Measurements from ENCODE around the gene MIEN1.

MIEN1 gene, protein sequence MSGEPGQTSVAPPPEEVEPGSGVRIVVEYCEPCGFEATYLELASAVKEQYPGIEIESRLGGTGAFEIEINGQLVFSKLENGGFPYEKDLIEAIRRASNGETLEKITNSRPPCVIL

DNA sequence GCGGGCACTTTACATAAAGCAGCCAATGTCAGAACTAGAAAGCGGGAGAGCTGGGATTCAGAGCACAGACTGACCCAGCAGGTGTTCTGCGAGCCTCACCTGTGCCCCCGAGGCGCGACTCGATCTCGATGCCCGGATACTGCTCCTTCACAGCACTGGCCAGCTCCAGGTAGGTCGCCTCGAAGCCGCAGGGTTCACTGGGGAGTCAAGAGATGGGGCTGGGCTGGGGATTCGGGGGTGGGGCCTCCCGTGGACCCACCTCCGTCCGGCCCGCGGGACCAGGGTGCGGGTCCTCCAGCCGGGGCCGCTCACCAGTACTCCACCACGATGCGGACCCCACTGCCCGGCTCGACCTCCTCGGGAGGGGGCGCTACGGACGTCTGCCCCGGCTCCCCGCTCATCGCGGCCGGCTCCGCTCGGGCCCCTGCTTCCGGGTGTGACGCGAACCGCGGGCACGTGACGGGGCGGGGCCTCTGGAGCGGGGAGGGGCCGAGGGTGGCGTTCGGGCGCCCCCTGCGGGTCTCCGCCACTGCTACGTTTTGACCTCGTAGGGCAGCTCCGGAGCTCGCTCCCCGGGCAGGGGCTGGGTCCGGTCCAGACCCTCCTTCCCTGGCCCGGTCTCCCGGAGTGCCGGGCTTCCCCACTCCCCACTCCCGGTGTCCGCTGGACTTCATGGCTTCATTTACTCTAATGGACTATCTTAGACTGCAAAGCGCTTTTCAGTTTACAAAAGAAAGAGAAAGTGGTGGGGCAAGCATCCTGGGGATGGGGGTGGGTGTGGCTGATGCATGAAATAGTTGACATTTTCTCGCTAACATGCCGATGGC, at the start of gene MIEN1:
Gene MIEN1, minus strand, starts transcription at position 438 of the 827 bp plus-strand sequence. Its CDS starts 37 bp downstream, at position 401.
- DNase-seq = peak; percentile 96

DNA sequence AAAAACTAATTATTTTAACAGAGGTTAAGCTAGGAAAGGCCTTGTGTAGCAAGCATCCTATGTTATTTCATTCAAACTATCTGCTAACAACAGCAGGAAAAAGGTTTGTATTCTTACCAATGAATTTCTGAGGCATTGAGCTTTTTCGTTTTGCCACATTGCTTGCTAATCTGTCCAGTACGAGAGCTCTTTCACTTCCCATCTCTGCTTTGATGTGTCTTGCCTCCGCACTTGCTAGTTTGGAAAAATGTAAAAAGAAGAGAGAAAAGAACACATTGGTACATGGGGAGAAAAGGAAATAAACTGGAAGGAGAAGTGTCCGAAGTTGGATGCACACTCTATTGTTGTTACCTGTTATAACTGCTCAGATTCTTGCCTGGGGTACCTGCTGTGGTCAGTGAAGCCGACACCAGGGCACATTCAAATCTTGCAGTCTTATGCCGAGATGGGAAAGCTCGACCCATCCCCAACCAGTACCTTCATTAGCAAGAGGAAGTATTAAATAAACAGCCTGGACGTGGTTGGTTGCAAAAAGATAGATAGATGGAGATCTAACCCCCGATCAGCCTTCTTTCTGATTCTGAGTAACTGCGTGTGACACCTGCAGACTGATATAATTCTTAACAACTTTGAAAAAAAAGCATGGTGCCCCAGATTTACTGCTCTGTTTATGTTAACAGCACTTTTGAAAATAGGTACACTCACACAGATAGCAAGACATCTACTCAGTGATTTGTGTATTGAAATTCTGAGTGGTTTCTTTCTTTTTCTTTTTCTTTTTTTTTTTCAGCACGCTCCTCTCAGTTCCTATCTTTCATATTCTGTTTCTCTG, 47.4 kb upstream of the MIEN1 start:
- DNase-seq = no peak

DNA sequence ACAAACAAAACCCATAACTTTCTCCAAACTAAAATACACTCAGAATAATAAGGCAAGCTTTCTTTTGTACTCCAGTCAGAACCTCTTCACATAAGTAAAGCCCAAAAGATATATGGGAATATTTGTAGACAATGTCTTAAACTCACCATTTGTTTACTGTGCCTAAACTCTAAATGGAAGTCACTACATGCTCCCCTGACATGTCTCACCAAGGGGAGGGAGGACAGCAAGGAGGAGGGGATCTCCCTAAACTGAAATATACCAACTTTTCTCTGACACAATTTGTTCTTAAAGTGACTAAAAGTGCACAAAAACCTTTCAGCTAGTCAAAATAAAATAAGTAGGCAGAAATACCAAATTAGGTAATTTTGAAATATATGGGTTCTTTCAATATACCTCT, 45.9 kb upstream of the MIEN1 start:
- no peak for DNase-seq

DNA sequence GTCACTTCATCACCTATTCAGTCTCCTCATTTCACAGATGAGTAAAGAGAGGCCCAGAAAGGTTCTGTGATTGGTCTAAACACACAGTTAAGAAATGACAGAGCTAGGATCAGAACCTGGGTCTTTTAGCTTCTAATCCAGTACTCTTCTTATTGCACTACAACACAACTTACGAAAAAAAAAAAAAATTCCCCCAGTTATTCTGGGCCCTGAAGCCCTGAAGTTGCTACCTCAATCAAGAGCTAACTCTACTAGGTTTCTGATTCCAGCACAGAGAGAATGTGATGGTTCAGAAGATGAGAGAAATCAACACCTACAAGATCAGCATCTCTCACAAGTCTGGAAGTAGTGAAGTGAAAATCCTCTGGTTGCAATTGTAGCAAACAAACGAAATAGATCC, 44.7 kb upstream of the MIEN1 start:
- DNase-seq = no peak

DNA sequence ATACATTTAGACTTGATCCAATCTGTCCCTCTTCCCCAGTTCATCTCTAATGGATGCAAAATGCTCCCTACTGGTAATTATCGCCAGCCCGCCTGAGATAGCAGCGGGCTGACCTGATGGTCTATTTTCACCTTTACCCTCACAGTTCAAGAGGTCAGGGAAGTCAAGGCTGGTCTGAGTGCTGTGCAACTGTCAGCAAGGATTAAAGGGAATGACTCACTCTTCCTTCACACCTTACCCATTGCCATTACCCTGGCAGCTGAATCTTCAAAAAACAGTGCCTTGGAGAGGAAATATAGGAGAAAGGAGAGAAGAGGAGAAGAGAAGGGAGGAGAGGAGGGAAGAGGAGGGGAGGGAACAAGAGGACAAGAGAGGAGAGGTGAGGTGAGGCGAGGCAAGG, 43.7 kb upstream of the MIEN1 start:
- peak; percentile 81 for DNase-seq

DNA sequence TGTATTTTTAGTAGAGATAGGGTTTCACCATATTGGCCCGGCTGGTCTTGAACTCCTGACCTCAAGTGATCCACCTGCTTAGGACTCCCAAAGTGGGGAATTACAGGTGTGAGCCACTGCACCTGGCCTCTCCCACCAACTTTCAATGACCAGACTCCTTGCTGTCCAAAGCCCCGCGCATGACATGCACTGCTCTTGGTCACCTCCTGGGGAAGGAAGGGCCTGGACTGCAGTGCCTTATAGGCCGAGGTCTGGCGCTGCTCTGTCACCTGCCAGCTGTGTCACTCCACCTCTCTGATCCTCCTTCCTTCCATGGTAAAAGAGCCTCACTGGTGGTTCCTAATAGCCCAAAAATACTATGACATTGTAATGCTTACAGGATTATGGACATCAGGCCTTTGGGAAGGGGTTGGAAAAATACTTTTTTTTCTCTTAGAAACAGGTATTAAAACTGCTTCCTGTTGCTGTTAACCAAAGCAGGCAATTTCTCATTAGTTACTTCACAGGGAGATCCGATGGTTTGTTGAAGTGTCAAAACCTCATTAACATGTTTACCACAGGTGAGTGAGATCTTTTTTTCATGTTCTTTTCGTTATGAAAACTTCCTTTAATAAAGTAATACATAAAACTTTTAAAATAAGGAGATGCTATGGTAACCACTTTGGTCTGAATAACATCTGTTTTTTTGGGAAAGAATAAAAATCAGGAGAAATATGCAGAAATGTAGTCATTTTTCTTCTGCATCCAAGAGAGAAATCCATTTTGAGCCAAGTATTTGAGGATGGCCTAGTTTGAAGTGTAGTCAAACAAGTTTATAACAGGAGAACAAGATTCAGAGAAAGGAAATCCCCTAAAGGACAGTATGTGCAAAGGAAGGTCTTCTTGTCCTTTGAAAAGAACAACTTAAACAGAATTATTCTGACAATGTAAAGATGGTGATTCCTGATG, 42.9 kb upstream of the MIEN1 start:
- DNase-seq = no peak

DNA sequence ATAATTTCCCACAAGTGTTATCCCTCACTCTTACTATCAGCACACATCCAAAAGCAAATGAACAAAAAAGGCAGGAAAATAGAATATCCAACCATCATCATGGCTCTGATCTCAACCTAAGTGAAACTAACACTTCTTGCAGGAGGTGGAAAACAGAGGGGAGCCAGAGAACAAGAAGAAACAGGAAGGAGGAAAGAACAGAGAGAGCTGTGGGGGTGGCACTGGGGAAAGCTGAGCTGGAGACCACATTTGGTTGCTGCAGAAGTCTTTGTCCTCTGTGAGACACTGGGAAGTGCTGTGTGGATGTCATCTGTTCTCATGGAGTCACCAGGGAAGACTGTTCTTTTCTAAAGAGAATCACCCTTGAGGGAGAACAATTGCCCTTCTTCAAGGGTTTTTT, 42.1 kb upstream of the MIEN1 start:
- no peak for DNase-seq

DNA sequence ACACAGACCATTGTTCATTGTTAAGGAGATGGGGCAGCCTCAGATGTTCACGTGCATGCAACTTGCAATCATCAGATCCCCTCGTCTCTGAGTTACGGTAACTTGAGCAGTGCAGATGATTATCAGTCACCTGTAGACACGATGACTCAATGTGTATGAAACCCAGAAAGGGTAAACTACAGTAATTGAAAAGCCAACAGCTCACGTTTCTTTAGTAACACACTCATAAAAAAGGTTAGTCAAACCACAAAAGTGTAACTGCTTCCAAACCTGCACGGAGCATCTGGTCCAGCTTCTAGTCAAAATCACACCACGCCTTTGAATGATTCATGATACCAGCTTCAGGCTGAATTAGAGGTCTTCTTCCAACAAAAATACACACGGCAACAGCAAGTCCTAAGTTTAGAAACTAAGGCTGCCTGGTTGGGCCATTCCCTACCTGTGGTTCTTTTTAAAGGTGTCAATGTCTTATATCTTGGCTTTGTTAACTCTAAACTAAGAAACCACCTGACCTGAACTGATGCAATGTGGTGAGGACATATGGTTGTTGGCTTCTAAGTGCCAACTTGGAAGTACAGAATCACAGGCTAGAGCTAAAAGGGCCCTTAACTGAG, 39.7 kb upstream of the MIEN1 start:
- DNase-seq = peak; percentile 81

DNA sequence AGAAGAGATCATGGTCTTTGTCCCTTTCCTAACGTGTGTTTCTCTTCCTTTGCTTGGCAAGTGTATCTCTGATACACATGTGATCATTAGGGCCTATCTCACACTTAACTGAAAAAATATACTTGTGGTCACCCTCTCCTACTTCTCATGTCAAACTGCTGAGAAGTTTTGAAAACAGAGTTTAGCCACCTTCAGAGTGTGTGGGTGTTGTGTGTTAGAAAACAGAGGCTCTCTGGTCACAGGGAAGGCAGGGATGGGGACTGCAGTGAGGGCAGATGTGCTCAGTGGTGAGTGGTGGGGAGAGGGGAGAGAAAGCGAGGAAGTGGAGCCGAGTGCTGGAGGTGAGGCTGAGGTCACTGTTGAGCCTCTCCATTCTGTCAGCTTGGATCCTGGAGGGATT, 36.8 kb upstream of the MIEN1 start:
- peak; percentile 33 for DNase-seq

DNA sequence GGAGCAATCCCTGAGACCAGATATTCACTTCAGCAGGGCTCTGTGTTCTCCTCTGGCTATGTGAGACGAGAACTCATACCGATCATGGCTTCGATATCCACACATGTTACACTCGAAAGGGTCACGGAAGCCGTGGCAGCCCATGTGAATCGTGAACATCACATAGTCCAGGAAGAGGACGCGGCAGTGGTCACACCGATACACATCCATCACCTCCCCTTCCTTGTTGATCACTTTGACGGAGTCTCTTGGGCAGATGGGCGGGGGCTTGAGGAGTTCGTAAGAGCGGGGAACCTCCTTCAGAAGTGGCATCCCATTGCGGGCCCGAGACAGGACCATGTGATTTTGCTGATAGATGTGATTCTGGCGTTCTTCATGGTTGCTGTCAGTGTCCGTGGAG, 35.4 kb upstream of the MIEN1 start:
- DNase-seq = peak; percentile 48

DNA sequence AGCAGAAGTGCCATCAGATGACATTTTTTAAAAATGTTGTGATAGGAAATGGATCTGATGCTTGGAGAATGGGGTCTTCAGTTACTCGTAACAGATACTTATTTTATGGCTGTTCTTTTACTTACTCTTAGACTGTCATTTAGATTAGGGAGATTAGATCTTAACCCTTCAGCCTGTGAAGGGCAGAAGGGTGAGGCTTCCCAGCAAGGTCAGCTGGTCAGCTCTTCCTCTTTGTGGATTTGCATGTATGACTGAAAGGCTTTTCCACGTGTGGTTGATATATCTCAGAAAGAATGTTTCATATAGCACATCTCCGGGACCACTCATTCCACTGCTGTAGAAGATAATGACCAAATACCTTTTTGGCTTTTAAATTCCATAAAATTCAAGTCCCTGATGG, 34.8 kb upstream of the MIEN1 start:
- peak; percentile 12 for DNase-seq

DNA sequence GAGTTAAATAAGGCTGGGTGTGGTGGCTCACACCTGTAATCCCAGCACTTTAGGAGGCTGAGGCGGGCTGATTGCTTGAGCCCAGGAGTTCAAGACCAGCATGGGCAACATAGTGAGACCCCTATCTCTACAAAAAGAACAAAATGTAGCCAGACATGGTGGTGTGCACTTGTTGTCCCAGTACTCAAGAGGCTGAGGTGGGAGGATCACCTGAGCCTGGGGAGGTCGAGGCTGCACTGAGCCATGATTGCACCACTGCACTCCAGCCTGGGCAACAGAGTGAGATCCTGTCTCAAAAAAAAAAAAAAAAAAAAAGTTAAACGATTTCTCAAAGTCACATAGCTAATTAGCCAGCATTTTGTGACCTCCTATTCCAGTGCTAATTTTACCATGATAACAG, 33.8 kb upstream of the MIEN1 start:
- peak; percentile 23 for DNase-seq

DNA sequence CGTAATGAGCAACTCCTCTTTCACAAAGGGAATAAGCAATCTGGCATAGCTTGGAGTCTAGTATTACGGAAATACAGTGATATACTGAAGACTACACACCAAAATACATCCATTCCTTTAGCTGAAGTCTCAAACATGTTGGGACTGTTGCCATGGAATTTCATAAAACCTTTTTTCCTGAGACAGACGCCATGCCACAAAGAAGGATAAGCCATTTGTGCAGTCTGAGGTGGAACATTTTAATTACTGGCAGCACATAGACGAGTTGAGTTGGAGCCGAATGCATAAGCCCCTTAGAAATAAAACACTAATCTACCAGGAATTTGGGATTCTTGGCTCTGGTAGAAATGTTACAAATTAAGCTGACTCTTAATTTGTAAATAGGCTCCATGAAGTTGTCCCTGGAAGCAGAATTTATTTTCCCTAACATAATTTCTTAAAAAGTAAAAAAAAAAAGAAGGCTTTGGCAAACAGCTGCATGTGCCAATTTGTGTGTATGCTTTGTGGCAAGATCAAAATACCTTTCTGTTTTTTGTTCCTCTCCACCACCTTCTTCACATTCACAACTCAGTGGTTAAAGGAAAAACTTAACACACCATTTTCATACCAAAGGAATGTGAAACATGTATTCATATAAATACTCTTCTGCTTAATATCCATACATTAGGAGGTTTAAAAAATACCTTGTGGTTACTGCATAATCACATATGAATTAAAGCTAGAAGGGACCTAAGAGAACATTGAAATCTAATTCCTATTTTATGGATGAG, 32.9 kb upstream of the MIEN1 start:
- DNase-seq = peak; percentile 6

DNA sequence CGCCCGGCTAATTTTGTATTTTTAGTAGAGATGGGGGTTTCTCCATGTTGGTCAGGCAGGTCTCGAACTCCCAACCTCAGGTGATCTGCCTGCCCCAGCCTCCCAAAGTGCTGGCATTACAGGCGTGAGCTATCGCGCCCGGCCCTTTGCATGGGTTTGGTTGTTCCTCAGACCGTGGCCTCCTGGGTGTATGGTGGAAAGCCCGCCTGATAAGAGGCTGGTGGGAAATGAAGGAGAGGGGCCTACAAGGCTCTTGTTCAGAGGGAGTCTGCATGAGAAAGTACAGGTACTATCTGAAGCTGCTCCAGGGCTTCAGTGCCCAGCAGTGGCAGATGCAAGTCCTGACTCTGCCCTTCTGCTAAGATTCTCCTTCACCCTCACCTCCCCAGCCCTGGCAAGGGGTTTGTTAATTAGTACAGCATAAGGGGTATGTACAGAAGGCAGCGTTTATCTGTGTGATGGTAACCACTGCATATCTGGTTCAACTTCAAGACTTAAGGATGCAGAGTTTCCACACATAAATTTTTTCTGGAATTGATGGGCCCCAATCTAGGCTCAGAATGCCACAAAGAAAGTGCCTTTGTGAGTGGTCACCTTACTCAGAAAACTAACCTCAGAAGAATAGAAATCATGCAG, 31.6 kb upstream of the MIEN1 start:
- peak; percentile 49 for DNase-seq

DNA sequence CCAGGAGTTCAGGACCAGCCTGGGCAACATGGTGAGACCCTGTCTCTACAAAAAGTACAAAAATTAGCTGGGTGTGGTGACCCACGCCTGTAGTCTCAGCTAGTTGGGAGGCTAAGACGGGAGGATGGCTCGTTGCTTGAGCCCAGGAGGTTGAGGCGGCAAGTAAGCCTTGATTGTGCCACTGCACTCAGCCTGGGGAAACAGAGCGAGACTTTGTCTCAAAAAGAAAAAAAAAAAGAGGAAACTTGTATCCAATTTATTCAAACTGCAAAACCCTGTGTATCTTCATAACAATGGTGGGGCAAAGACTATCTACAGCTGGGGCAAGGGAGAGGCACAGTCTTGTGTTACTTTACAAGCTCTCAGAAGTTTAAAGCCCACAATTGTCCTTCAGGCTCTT, 28.9 kb upstream of the MIEN1 start:
- DNase-seq = peak; percentile 27

DNA sequence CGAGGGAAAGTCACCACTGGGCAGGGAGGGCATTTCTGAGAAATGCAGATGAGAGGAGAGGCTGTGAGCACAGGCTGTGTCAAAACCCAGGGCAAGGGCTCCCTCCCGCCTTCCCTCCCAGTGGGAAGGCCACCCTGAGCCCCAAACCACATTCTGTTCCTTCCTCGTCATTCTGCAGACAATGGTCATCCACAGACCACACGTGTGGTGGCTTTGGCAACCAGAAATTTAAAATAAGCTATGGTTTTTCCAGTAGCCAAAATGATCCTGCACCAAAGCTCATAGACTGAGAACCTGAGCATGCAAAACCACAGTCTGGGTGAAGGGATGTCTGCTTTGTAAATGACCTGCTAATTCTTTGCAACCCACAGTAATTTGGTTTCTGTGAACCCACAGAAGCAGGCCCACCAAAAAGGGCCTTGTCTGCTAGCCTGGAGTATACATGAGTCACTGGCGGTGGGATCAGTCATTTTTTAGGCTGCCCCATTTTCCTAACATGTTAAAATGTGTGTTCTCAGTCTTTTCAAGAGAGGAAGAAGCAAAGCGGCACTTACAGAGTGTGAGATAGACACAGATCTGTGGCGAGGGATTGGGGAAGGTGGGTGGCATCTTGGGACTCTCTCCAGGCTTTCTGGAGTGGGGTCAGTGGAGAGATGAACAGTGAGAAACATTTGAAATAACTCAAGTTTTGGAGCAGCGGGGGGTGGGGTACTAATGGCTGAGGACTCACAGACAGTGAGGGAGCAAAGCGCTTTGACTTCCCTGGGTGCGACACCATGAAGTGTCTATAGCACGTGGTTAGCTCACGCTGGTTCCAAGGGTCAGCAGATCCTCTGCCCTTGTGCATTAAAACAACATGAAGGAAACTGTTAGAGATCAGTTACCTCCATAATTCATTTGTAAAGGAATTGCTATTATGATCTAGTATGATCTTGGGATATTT, 27.9 kb upstream of the MIEN1 start:
- DNase-seq = peak; percentile 68

DNA sequence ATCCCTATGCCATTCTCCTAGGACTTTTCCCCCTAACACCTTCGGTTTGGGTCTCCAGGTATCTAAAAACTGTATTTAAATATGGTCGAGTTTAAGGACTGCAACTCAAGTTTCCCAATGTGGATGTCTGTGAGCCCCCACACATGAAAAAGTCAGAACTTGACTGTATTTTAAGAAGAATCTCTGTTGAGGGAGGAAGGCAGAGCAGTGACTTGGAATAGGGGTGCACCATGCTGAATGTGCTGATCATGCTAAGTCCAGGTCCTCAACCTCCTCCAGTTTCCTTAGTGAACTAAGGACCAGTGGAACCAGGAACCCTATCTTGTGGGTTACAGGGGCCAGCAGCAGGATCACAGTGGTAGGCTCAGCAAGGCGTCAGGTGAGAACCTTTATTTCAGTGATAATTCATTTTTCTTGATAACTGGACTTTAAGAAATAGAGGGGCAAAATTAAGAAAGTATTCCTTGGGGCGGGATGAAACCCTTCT, 26.9 kb upstream of the MIEN1 start:
- DNase-seq = no peak

DNA sequence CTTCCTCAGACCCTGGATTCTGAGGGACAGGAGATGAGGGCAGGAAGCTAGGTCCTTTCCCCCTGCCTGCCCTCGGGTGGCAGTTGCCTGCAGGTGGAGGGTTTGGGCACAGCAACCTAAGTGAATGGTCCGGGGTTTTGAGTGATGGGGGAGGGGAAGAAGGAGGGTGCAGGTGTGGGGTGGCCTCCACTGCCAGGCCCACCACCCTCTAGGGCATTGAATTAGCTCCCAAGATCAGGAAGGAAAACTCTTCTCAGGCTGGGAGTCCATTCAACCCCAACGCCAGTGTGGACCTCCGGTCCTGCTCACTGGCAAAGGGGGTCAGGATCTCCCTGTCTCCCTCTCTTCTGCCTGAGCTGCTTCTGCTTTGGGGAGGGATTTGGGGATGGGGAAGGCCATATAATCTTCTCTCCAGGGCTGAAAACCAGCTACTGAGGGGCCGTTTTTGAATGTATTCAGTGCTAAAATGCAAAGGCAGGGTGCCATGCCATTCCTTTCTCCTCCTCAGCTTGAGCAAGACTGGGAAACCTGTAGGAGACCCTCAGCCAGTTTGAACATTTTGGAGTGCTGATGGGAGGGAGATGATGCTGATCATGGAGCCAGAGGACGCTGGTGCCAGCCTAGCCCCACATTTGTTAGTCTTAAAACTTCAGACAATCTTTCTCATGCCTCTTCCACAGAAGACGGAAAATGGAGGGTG, 26.2 kb upstream of the MIEN1 start:
- no peak for DNase-seq

All from islet precursor cell (in vitro differentiated cells).